ENCODE data around the gene SRCAP.

The SRCAP gene

GRCh38 chr16:30728321-30728720 lies 29.4 kb downstream of the SRCAP start:
- no peak for DNase-seq
- no peak overlapping the region for H3K23ac ChIP-seq (ENCODE audit: low read length)
- no peak overlapping the region for H3K4me2 ChIP-seq (ENCODE audit: low read length)
- peaks cover 32% of the 10 kb centered on the region for H3K36me3 ChIP-seq (ENCODE audit: control insufficient read depth, insufficient read depth, low read length)
- no peaks in the 10 kb centered on the region for H3K4me1 ChIP-seq (ENCODE audit: control insufficient read depth, low read depth, low read length)
- H3K79me2 ChIP-seq (ENCODE audit: control insufficient read depth, insufficient read depth, low read length) = no peaks in the 10 kb centered on the region
- H4K8ac ChIP-seq (ENCODE audit: low read depth, low read length) = no peak overlapping the region
- no peak overlapping the region for H3K56ac ChIP-seq (ENCODE audit: low read length)
- H3K4ac ChIP-seq (ENCODE audit: low read depth, low read length) = no peak overlapping the region
- no peak overlapping the region for H2AK5ac ChIP-seq (ENCODE audit: low read length)
- no CpG with 5 or more reads among the region's 6 CpGs for WGBS (ENCODE audit: extremely low coverage, insufficient coverage, low lambda C conversion rate)
- no peak overlapping the region for H3K18ac ChIP-seq (ENCODE audit: low read length)
- H2BK120ac ChIP-seq (ENCODE audit: low read depth, low read length) = no peak overlapping the region
- no peaks in the 10 kb centered on the region for H3K27me3 ChIP-seq (ENCODE audit: insufficient read depth, low read length, poor library complexity)
- no peak overlapping the region for H3K27ac ChIP-seq (ENCODE audit: low read depth, low read length)
- H2BK15ac ChIP-seq (replicated peaks; ENCODE audit: low read depth) = no peak overlapping the region
- H3K79me1 ChIP-seq (ENCODE audit: low read length) = peaks cover 4% of the 10 kb centered on the region
- H3K4me3 ChIP-seq (ENCODE audit: low read length) = no peak overlapping the region
- no peak overlapping the region for H3K9ac ChIP-seq (ENCODE audit: low read length)
- no peak overlapping the region for H4K5ac ChIP-seq (ENCODE audit: low read length)
- no peak overlapping the region for H2BK5ac ChIP-seq (ENCODE audit: low read length)

DNA sequence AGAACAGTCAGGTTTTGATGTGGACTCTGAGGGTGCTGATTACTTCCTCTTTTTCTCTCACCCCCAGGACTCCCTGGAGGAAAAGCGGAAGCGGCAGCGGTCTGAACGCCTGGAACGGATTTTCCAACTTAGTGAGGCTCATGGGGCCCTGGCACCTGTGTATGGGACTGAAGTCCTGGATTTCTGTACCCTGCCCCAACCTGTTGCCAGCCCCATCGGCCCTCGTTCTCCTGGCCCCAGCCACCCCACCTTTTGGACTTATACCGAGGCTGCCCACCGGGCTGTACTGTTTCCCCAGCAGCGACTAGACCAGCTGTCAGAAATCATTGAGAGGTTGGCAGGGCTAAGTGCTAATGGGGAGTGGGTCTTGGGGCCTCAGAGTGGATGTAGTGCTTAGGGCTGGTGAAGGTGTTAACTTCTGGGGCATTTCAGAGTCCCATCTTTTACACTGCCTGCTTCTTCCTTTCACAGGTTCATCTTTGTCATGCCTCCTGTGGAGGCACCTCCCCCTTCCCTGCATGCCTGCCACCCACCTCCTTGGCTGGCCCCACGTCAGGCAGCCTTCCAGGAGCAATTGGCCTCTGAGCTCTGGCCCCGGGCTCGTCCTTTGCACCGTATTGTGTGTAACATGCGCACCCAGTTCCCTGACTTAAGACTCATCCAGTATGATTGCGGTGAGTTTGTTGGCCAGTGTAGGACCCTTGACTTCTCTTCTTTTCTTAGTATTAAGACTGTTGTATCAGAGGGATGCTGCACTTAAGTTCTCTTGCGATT lies 30.1 kb downstream of the SRCAP start:
- Histone ChIP-seq H3K18ac (ENCODE audit: low read length) (no peak overlapping the region), H3K79me2 (ENCODE audit: control insufficient read depth, insufficient read depth, low read length) (no peaks in the 10 kb centered on the region), H3K79me1 (ENCODE audit: low read length) (peaks cover 4% of the 10 kb centered on the region), H3K23ac (ENCODE audit: low read length) (no peak overlapping the region), H2BK5ac (ENCODE audit: low read length) (no peak overlapping the region), H3K27me3 (ENCODE audit: insufficient read depth, low read length, poor library complexity) (no peaks in the 10 kb centered on the region), H4K8ac (ENCODE audit: low read depth, low read length) (no peak overlapping the region), H3K4ac (ENCODE audit: low read depth, low read length) (no peak overlapping the region), H4K5ac (ENCODE audit: low read length) (no peak overlapping the region), H2AK5ac (ENCODE audit: low read length) (no peak overlapping the region), H3K4me1 (ENCODE audit: control insufficient read depth, low read depth, low read length) (no peaks in the 10 kb centered on the region), H2BK120ac (ENCODE audit: low read depth, low read length) (no peak overlapping the region), H3K4me3 (ENCODE audit: low read length) (no peak overlapping the region), H3K9ac (ENCODE audit: low read length) (no peak overlapping the region), H2BK15ac (replicated peaks; ENCODE audit: low read depth) (no peak overlapping the region), H3K4me2 (ENCODE audit: low read length) (no peak overlapping the region), H3K27ac (ENCODE audit: low read depth, low read length) (no peak overlapping the region), H3K36me3 (ENCODE audit: control insufficient read depth, insufficient read depth, low read length) (peaks cover 30% of the 10 kb centered on the region), H3K56ac (ENCODE audit: low read length) (no peak overlapping the region)
- DNase-seq = no peak
- WGBS (ENCODE audit: extremely low coverage, insufficient coverage, low lambda C conversion rate) = no CpG with 5 or more reads among the region's 17 CpGs

- no peak overlapping the region for H4K8ac ChIP-seq (ENCODE audit: low read depth, low read length)
- H3K27me3 ChIP-seq (ENCODE audit: insufficient read depth, low read length, poor library complexity) = no peaks in the 10 kb centered on the region
- no peak overlapping the region for H3K23ac ChIP-seq (ENCODE audit: low read length)
- no peak overlapping the region for H3K4ac ChIP-seq (ENCODE audit: low read depth, low read length)
- H2BK120ac ChIP-seq (ENCODE audit: low read depth, low read length) = no peak overlapping the region
- no CpG with 5 or more reads among the region's 3 CpGs for WGBS (ENCODE audit: extremely low coverage, insufficient coverage, low lambda C conversion rate)
- no peak for DNase-seq
- H3K79me1 ChIP-seq (ENCODE audit: low read length) = peaks cover 4% of the 10 kb centered on the region
- H2AK5ac ChIP-seq (ENCODE audit: low read length) = no peak overlapping the region
- H4K5ac ChIP-seq (ENCODE audit: low read length) = no peak overlapping the region
- no peak overlapping the region for H3K4me2 ChIP-seq (ENCODE audit: low read length)
- no peak overlapping the region for H3K27ac ChIP-seq (ENCODE audit: low read depth, low read length)
- no peak overlapping the region for H3K4me3 ChIP-seq (ENCODE audit: low read length)
- H3K56ac ChIP-seq (ENCODE audit: low read length) = no peak overlapping the region
- no peak overlapping the region for H2BK15ac ChIP-seq (replicated peaks; ENCODE audit: low read depth)
- H3K18ac ChIP-seq (ENCODE audit: low read length) = no peak overlapping the region
- H3K79me2 ChIP-seq (ENCODE audit: control insufficient read depth, insufficient read depth, low read length) = no peaks in the 10 kb centered on the region
- H3K36me3 ChIP-seq (ENCODE audit: control insufficient read depth, insufficient read depth, low read length) = peaks cover 30% of the 10 kb centered on the region
- H3K4me1 ChIP-seq (ENCODE audit: control insufficient read depth, low read depth, low read length) = no peaks in the 10 kb centered on the region
- H2BK5ac ChIP-seq (ENCODE audit: low read length) = no peak overlapping the region
- no peak overlapping the region for H3K9ac ChIP-seq (ENCODE audit: low read length)
Observed at GRCh38 chr16:30731411-30731810, 32.4 kb downstream of the SRCAP start.

DNA sequence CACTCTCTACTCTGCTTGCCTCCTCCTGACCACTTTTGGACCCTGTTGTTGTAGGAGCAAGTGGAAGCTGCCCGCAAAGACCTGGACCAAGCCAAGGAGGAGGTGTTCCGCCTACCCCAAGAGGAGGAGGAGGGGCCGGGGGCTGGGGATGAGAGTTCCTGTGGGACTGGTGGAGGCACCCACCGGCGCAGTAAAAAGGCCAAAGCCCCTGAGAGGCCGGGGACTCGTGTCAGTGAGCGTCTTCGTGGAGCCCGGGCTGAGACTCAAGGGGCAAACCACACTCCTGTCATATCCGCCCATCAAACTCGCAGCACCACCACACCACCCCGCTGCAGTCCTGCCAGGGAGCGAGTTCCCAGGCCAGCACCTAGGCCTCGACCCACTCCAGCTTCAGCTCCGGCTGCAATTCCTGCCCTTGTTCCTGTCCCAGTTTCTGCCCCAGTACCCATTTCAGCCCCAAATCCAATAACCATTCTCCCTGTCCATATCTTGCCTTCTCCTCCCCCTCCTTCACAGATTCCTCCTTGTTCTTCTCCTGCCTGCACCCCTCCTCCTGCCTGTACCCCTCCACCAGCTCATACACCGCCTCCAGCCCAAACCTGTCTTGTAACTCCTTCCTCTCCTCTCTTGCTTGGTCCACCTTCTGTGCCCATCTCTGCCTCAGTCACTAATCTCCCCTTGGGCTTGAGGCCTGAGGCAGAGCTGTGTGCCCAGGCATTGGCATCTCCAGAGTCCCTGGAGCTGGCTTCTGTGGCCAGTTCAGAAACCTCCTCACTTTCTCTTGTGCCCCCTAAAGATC lies 38.2 kb downstream of the SRCAP start:
- Histone ChIP-seq H3K4ac (ENCODE audit: low read depth, low read length) (no peak overlapping the region), H4K5ac (ENCODE audit: low read length) (no peak overlapping the region), H3K4me2 (ENCODE audit: low read length) (no peak overlapping the region), H3K79me1 (ENCODE audit: low read length) (peaks cover 2% of the 10 kb centered on the region), H3K9ac (ENCODE audit: low read length) (no peak overlapping the region), H3K79me2 (ENCODE audit: control insufficient read depth, insufficient read depth, low read length) (no peaks in the 10 kb centered on the region), H2BK5ac (ENCODE audit: low read length) (no peak overlapping the region), H3K36me3 (ENCODE audit: control insufficient read depth, insufficient read depth, low read length) (peaks cover 31% of the 10 kb centered on the region), H3K18ac (ENCODE audit: low read length) (no peak overlapping the region), H2BK15ac (replicated peaks; ENCODE audit: low read depth) (no peak overlapping the region), H3K4me1 (ENCODE audit: control insufficient read depth, low read depth, low read length) (peaks cover 5% of the 10 kb centered on the region), H3K27me3 (ENCODE audit: insufficient read depth, low read length, poor library complexity) (no peaks in the 10 kb centered on the region), H3K27ac (ENCODE audit: low read depth, low read length) (no peak overlapping the region), H3K4me3 (ENCODE audit: low read length) (no peak overlapping the region), H4K8ac (ENCODE audit: low read depth, low read length) (no peak overlapping the region), H3K56ac (ENCODE audit: low read length) (no peak overlapping the region), H2AK5ac (ENCODE audit: low read length) (no peak overlapping the region), H3K23ac (ENCODE audit: low read length) (no peak overlapping the region), H2BK120ac (ENCODE audit: low read depth, low read length) (no peak overlapping the region)
- no peak for DNase-seq
- no CpG with 5 or more reads among the region's 17 CpGs for WGBS (ENCODE audit: extremely low coverage, insufficient coverage, low lambda C conversion rate)

DNA sequence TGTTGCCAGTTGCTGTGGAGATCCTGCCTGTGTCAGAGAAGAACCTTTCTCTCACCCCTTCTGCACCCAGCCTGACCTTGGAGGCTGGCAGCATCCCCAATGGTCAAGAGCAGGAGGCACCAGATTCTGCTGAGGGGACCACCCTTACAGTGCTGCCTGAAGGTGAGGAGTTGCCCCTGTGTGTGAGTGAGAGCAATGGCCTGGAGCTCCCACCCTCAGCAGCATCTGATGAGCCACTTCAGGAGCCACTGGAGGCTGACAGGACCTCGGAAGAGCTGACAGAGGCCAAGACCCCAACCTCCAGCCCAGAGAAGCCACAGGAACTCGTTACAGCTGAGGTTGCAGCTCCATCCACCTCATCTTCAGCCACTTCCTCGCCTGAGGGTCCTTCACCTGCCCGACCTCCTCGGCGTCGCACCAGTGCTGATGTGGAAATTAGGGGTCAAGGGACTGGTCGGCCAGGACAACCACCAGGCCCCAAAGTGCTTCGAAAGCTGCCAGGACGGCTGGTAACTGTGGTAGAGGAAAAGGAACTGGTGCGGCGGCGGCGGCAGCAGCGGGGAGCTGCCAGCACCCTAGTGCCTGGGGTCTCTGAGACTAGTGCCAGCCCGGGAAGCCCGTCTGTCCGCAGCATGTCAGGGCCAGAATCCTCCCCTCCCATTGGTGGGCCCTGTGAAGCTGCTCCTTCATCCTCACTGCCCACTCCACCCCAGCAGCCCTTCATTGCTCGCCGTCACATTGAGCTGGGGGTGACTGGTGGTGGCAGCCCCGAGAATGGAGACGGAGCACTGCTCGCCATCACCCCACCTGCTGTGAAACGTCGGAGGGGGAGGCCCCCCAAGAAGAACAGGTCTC lies 39.0 kb downstream of the SRCAP start:
- Histone ChIP-seq H3K18ac (ENCODE audit: low read length) (no peak overlapping the region), H3K27ac (ENCODE audit: low read depth, low read length) (no peak overlapping the region), H3K56ac (ENCODE audit: low read length) (no peak overlapping the region), H4K8ac (ENCODE audit: low read depth, low read length) (no peak overlapping the region), H3K79me2 (ENCODE audit: control insufficient read depth, insufficient read depth, low read length) (no peaks in the 10 kb centered on the region), H3K36me3 (ENCODE audit: control insufficient read depth, insufficient read depth, low read length) (peaks cover 30% of the 10 kb centered on the region), H4K5ac (ENCODE audit: low read length) (no peak overlapping the region), H3K79me1 (ENCODE audit: low read length) (peaks cover 2% of the 10 kb centered on the region), H3K4ac (ENCODE audit: low read depth, low read length) (no peak overlapping the region), H3K4me1 (ENCODE audit: control insufficient read depth, low read depth, low read length) (peaks cover 5% of the 10 kb centered on the region), H3K27me3 (ENCODE audit: insufficient read depth, low read length, poor library complexity) (no peaks in the 10 kb centered on the region), H3K9ac (ENCODE audit: low read length) (no peak overlapping the region), H3K4me2 (ENCODE audit: low read length) (no peak overlapping the region), H2AK5ac (ENCODE audit: low read length) (no peak overlapping the region), H2BK120ac (ENCODE audit: low read depth, low read length) (no peak overlapping the region), H2BK5ac (ENCODE audit: low read length) (no peak overlapping the region), H3K23ac (ENCODE audit: low read length) (no peak overlapping the region), H3K4me3 (ENCODE audit: low read length) (no peak overlapping the region), H2BK15ac (replicated peaks; ENCODE audit: low read depth) (no peak overlapping the region)
- DNase-seq = no peak
- no CpG with 5 or more reads among the region's 25 CpGs for WGBS (ENCODE audit: extremely low coverage, insufficient coverage, low lambda C conversion rate)

Data from mesendoderm (in vitro differentiated cells).